PC-3 (cell line): ENCODE measurements around the gene MVB12B.

Experiments
- CTCF ChIP-seq: fragments of 300-600 bp; sonication (generic); conservative IDR thresholded peaks from 2 replicates; pipeline ENCODE4 v1.5.1; 2017; ENCODE audit warnings: antibody characterized with exemption, low read depth, mild to moderate bottlenecking, low read length
- EZH2phosphoT487 ChIP-seq: fragments of 300-600 bp; sonication (generic); IDR thresholded peaks from 2 replicates; pipeline ENCODE4 v1.6.1; 2018; ENCODE audit warnings: mild to moderate bottlenecking, antibody characterized with exemption, low read length, borderline replicate concordance

DNA sequence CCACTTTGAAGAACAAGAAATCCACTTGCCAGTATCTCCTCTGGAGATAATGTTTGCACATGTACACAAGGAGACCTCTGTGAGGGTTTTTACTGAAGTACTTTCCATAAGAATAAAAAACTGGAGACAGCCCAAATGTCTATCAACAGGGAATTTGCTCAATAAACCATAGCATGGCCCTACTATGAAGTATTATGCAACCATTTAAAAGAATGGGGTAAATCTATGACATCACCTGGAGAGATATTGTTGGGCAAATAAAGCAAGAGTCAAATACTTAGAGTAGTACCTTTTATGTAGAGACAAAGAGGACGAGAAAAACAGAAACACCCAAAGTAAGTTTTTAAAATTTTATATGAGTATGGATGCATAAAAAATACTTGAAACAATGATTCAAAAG, 23.9 kb upstream of the MVB12B start:
- TF ChIP-seq CTCF = no peak
- no peak for TF ChIP-seq EZH2phosphoT487
